Large intestine (tissue), 3 donors: ENCODE data around the gene TMEM53. TPM values are rescaled to one million over a fixed set of nuclear protein-coding genes. Genes with fewer than 3 reads are reported as not detected.

Source experiments
- DNase-seq, 2 donors: peaks; one replicate each; pipeline versions ENCODE4 v3.0.0 to v3.0.0-alpha.2; 2013
- H3K27ac ChIP-seq: one replicate; pipeline ENCODE4 v1.5.1; 2013; ENCODE audit warnings: low read length
- H3K27me3 ChIP-seq: 2 replicates; pipeline ENCODE4 v1.6.1; 2013; ENCODE audit warnings: low read length; ENCODE audit not compliant: control insufficient read depth, insufficient read depth
- H3K36me3 ChIP-seq: 2 replicates; pipeline ENCODE4 v1.6.1; 2013; ENCODE audit warnings: low read length; ENCODE audit not compliant: control insufficient read depth, insufficient read depth
- H3K4me1 ChIP-seq: one replicate; pipeline ENCODE4 v1.6.1; 2013; ENCODE audit warnings: low read length; ENCODE audit not compliant: control insufficient read depth, insufficient read depth
- H3K4me3 ChIP-seq: one replicate; pipeline ENCODE4 v1.5.1; 2013; ENCODE audit warnings: low read length
- H3K9me3 ChIP-seq: one replicate; pipeline ENCODE4 v1.6.1; 2013; ENCODE audit warnings: mild to moderate bottlenecking, low read depth, low read length, moderate library complexity; ENCODE audit not compliant: control insufficient read depth
- WGBS: methylation state at CpG from one replicate; pipeline ENCODE4 v1.1.5; 2013; ENCODE audit warnings: low lambda C conversion rate; ENCODE audit not compliant: insufficient coverage; 5-methylcytosine and 5-hydroxymethylcytosine counted together
- polyA plus RNA-seq: library from polyadenylated mRNA; unstranded; fragments of 120-200 nt; gene quantifications from one replicate; pipeline ENCODE4 v1.2.1, GENCODE V29; 2013

TMEM53 gene
- polyA plus RNA-seq, 1 donor, result 14.7 TPM

DNA sequence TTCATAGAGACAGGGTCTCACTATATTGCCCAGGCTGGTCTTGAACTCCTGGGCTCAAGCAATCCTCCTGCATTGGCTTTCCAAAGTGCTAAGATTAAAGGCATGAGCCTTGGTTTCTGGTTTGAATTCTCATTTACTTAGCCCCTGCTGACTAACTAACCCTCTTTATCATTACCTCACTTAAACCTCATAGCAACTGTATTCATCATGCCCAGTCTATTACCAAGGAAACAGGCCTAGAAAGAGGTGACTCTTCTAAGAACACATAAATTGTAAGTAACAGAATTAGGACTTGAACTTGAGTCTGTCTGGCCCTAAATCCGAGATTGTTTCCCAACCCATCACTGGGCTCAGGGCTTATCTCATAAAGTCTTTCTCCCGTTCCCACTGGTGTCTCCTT, 44.2 kb downstream of the TMEM53 start:
- Histone ChIP-seq H3K36me3 (peaks cover 20% of the 10 kb centered on the region), H3K4me1 (peaks cover 20% of the 10 kb centered on the region), H3K4me3 (no peak overlapping the region), H3K27me3 (no peaks in the 10 kb centered on the region), H3K27ac (no peak overlapping the region), H3K9me3 (no peaks in the 10 kb centered on the region)
- no peak for DNase-seq
- no CpG with 5 or more reads among the region's 2 CpGs for WGBS

GRCh38 chr1:44628962-44629756, 45.1 kb downstream of the TMEM53 start:
- Histone ChIP-seq H3K27me3 (no peaks in the 10 kb centered on the region), H3K9me3 (no peaks in the 10 kb centered on the region), H3K4me1 (peaks cover 18% of the 10 kb centered on the region), H3K4me3 (no peak overlapping the region), H3K36me3 (peaks cover 10% of the 10 kb centered on the region), H3K27ac (no peak overlapping the region)
- no peak for DNase-seq
- WGBS, result 94% methylated on average over 3 of the region's 5 CpGs

GRCh38 chr1:44625348-44625747, 48.9 kb downstream of the TMEM53 start:
- no peak for DNase-seq

GRCh38 chr1:44624268-44624901, 49.9 kb downstream of the TMEM53 start:
- peaks cover 4% of the 10 kb centered on the region for H3K27me3 ChIP-seq

More at GRCh38 chr1:44625348-44625747, 48.9 kb downstream of the TMEM53 start:
- Histone ChIP-seq H3K36me3 (no peaks in the 10 kb centered on the region), H3K4me1 (no peaks in the 10 kb centered on the region), H3K27me3 (no peaks in the 10 kb centered on the region), H3K27ac (no peak overlapping the region), H3K4me3 (no peak overlapping the region), H3K9me3 (no peaks in the 10 kb centered on the region)
- WGBS, result 67% methylated on average over 1 of the region's 7 CpGs

DNA sequence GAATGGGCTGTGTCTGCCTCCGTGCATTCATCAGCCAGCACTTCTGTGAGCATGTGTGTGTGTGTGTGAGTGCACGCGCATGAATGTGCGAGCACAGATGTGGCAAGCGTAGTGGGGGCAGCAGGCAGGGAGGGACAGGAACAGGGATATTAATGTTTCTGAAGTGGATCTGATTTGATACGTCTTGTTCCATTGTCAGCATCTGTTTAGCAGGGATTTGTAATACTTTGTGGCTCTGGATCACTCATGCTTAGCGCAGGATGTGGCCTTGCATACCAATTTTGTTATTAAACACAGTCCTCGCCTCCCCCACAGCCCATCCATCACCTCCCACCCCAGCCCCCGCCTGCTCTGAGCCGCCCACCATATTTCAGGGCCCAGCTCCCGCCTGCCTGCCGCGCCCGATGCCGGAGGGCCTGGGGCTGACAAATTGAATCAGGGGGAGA, 52.4 kb downstream of the TMEM53 start:
- H3K9me3 ChIP-seq, result peaks cover 5% of the 10 kb centered on the region
- no peaks in the 10 kb centered on the region for H3K36me3 ChIP-seq
- no CpG with 5 or more reads among the region's 15 CpGs for WGBS
- no peak overlapping the region for H3K27ac ChIP-seq
- H3K27me3 ChIP-seq, result peaks cover 29% of the 10 kb centered on the region
- H3K4me3 ChIP-seq, result no peak overlapping the region
- no peaks in the 10 kb centered on the region for H3K4me1 ChIP-seq
- DNase-seq, result no peak

More at GRCh38 chr1:44624268-44624901, 49.9 kb downstream of the TMEM53 start:
- DNase-seq, result no peak
- Histone ChIP-seq H3K27ac (no peak overlapping the region), H3K9me3 (no peaks in the 10 kb centered on the region), H3K4me3 (no peak overlapping the region), H3K4me1 (no peaks in the 10 kb centered on the region), H3K36me3 (no peaks in the 10 kb centered on the region)
- WGBS, result 82% methylated on average over 6 of the region's 12 CpGs

DNA sequence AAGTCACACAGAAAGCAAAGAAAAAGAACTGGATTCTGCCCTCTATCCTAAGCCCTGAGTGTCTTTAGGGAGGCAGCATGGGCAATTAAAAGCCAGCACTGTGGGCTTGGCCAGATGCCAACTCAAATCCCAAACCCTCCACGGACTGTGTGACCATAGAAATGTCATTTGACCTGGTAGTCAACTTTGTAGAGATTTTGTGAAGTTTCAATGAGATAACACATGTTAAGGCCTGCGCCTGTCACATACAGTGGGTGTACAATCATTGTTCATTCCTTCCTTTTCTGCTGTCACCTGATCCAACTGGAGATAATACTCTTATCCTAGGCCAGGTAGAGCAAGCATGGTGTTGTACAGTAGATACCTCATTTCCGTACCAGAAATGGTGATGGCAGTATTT, 54.2 kb downstream of the TMEM53 start:
- WGBS, result no CpG with 5 or more reads among the region's 3 CpGs
- H3K36me3 ChIP-seq, result no peaks in the 10 kb centered on the region
- DNase-seq, result no peak
- H3K27ac ChIP-seq, result no peak overlapping the region
- H3K9me3 ChIP-seq, result peaks cover 5% of the 10 kb centered on the region
- H3K27me3 ChIP-seq, result peaks cover 43% of the 10 kb centered on the region
- H3K4me3 ChIP-seq, result no peak overlapping the region
- H3K4me1 ChIP-seq, result no peaks in the 10 kb centered on the region

- no peak for DNase-seq
- Histone ChIP-seq H3K36me3 (no peaks in the 10 kb centered on the region), H3K27me3 (peaks cover 43% of the 10 kb centered on the region), H3K4me3 (no peak overlapping the region), H3K4me1 (no peaks in the 10 kb centered on the region), H3K9me3 (peaks cover 5% of the 10 kb centered on the region), H3K27ac (no peak overlapping the region)
- WGBS, result 100% methylated on average over 1 of the region's 12 CpGs
These were observed 54.9 kb downstream of the TMEM53 start for GRCh38 chr1:44619261-44619900.

DNA sequence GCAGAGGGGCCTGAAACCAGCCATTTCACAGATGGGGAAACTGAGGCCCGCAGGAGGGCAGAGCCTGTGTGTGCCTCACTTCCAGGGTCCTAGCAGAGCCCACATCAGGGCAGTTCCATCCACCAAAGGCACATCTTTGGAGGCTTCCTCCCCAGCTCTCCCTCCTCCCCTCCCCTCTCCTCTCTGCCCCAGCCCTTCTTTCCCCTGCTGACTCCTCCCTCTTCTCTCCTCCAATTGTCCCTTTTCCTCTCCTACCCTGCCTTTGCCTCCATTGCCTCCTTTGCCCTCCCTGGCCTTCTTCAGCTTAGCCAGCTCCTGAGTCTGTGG, 56.6 kb downstream of the TMEM53 start:
- Histone ChIP-seq H3K36me3 (no peaks in the 10 kb centered on the region), H3K27me3 (peaks cover 43% of the 10 kb centered on the region), H3K9me3 (peaks cover 5% of the 10 kb centered on the region), H3K27ac (no peak overlapping the region), H3K4me3 (no peak overlapping the region), H3K4me1 (no peaks in the 10 kb centered on the region)
- no CpG with 5 or more reads among the region's 1 CpG for WGBS
- no peak for DNase-seq

DNA sequence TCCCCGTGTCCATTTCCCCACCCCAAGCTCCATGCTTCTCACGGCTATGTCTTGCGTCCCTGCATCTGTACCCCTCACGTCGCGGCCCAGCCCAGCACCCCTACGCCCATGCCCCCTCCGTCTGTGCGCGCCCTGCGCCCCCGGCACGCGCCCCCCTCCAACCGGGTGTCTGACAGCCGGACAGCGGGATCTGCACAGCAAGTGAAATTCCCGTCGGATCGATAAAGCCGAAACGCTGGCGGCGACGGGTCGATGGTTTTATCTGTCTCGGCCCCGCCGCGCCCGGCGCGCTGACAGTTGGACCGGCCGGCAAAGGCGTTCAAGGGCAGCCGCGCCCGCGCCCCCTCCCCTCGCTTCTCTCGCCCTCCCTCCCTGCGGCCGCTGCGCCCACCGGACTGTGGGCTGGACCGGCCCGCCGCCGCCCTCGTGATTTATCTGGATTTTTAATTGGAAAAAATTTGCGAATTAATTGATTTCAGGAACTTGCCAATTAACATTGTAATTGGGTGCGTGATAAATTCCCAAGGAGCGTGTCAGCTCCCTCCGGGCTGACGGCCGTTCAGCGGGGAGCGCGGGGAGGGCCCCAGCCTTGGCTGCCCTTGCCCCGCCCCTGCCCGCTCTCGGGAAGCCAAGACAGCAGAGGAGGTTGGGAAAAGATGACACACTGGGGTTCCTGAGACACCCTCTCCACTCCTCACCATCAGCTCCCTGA, 57.1 kb downstream of the TMEM53 start:
- peaks cover 43% of the 10 kb centered on the region for H3K27me3 ChIP-seq
- H3K9me3 ChIP-seq, result peaks cover 5% of the 10 kb centered on the region
- no peaks in the 10 kb centered on the region for H3K36me3 ChIP-seq
- WGBS, result 0% methylated on average over 1 of the region's 63 CpGs
- no peak overlapping the region for H3K27ac ChIP-seq
- H3K4me3 ChIP-seq, result peak overlapping the region; percentile 11
- DNase-seq, result no peak
- H3K4me1 ChIP-seq, result no peaks in the 10 kb centered on the region

- no CpG with 5 or more reads among the region's 4 CpGs for WGBS
- H3K4me3 ChIP-seq, result no peak overlapping the region
These were observed 57.8 kb downstream of the TMEM53 start for GRCh38 chr1:44616284-44616990.

More at GRCh38 chr1:44616284-44616990, 57.8 kb downstream of the TMEM53 start:
- DNase-seq, result no peak
- Histone ChIP-seq H3K36me3 (no peaks in the 10 kb centered on the region), H3K4me1 (no peaks in the 10 kb centered on the region), H3K9me3 (peaks cover 5% of the 10 kb centered on the region), H3K27me3 (peaks cover 43% of the 10 kb centered on the region), H3K27ac (no peak overlapping the region)
